Endothelial cell of umbilical vein (primary cell): ENCODE results near the gene SKAP1. TPM values are rescaled to one million over a fixed set of nuclear protein-coding genes. Genes with fewer than 3 reads are reported as not detected.

ENCODE experiments used
- BruUV-seq: library from RNA; stranded (reverse); fragments of 400-500 nt; replicated peaks from 2 replicates; lab custom pipeline; 2021; lab: Mats Ljungman, UMichigan
- CTCF ChIA-PET: fragments of 300-600, 350-600 bp; sonication (Branson Sonifier 250); formaldehyde crosslinking; loops from one replicate; lab custom pipeline; 2021; ENCODE audit warnings: antibody characterized with exemption, inconsistent platforms; lab: Charles Lee
- POLR2A ChIA-PET: fragments of 300-600, 350-600 bp; sonication (Branson Sonifier 250); formaldehyde crosslinking; loops from one replicate; lab custom pipeline; 2021; ENCODE audit warnings: antibody characterized with exemption, inconsistent platforms; lab: Charles Lee
- DNase-seq: peaks from one replicate; pipeline ENCODE4 v3.0.0-alpha.2; 2011; ENCODE audit warnings: low read depth, low spot score
- FAIRE-seq: peaks from 2 replicates; lab custom pipeline; 2011; peaks lifted over from hg19 to GRCh38; lab: Jason Lieb, UNC
- H2AFZ ChIP-seq: 2 replicates; pipeline ENCODE4 v1.6.0; 2012; ENCODE audit warnings: low read depth, low read length, control low read depth, inconsistent platforms
- H3K27ac ChIP-seq: 2 replicates; pipeline ENCODE4 v1.5.1; 2011; ENCODE audit warnings: low read depth, mild to moderate bottlenecking, control low read depth, low read length, moderate library complexity; ENCODE audit not compliant: insufficient read depth
- H3K27me3 ChIP-seq, 2 experiments: 2 replicates each; pipeline versions ENCODE4 v1.6.0 to v1.6.1; 2011; ENCODE audit warnings: low read length in 2 of 2, mixed read lengths in 1 of 2; ENCODE audit not compliant: control insufficient read depth in 2 of 2, insufficient read depth in 2 of 2
- H3K36me3 ChIP-seq, 2 experiments: 2 replicates in 1 of 2; 3 replicates in 1 of 2; pipeline ENCODE4 v1.5.1; 2011; ENCODE audit warnings: low read length in 2 of 2, mild to moderate bottlenecking in 1 of 2, moderate library complexity in 1 of 2; ENCODE audit not compliant: control insufficient read depth in 2 of 2, insufficient read depth in 2 of 2; ENCODE audit errors: extremely low read depth in 1 of 2
- H3K4me1 ChIP-seq: 3 replicates; pipeline ENCODE4 v1.5.1; 2011; ENCODE audit warnings: mild to moderate bottlenecking, low read length; ENCODE audit not compliant: control insufficient read depth, insufficient read depth; ENCODE audit errors: extremely low read depth
- H3K4me2 ChIP-seq: 2 replicates; pipeline ENCODE4 v1.6.1; 2011; ENCODE audit warnings: low read length, control low read depth, mixed read lengths; ENCODE audit not compliant: insufficient read depth
- H3K4me3 ChIP-seq, 3 experiments: fragments of 200-600 bp in 1 of 3; sonication (generic), shearing (Covaris generic) in 1 of 3; replicated peaks in 1 of 3; 2 replicates each; pipeline ENCODE4 v1.5.1; 2011 to 2016; ENCODE audit warnings: control low read depth in 3 of 3, low read length in 3 of 3, mild to moderate bottlenecking in 2 of 3, inconsistent platforms in 1 of 3, low read depth in 1 of 3, moderate library complexity in 1 of 3; ENCODE audit not compliant: insufficient read depth in 1 of 3
- H3K79me2 ChIP-seq: 2 replicates; pipeline ENCODE4 v1.6.0; 2012; ENCODE audit warnings: low read length, inconsistent platforms; ENCODE audit not compliant: control insufficient read depth, insufficient read depth
- H3K9ac ChIP-seq: replicated peaks from 2 replicates; pipeline ENCODE3; 2011; ENCODE audit warnings: low read length, control low read depth; ENCODE audit not compliant: insufficient read depth; ENCODE audit errors: extremely low read depth
- H3K9me1 ChIP-seq: replicated peaks from 3 replicates; pipeline ENCODE4 v1.6.0; 2011; ENCODE audit warnings: mild to moderate bottlenecking, low read length; ENCODE audit not compliant: control insufficient read depth, insufficient read depth; ENCODE audit errors: extremely low read depth
- H3K9me3 ChIP-seq: replicated peaks from 2 replicates; pipeline ENCODE4 v1.5.1; 2012; ENCODE audit warnings: low read length, inconsistent platforms; ENCODE audit not compliant: control insufficient read depth, insufficient read depth
- H4K20me1 ChIP-seq: replicated peaks from 2 replicates; pipeline ENCODE3; 2011; ENCODE audit warnings: mild to moderate bottlenecking, low read length; ENCODE audit not compliant: control insufficient read depth, insufficient read depth; ENCODE audit errors: extremely low read depth
- EZH2 ChIP-seq: IDR thresholded peaks from 2 replicates; pipeline ENCODE4 v1.6.1; 2012; ENCODE audit warnings: borderline replicate concordance, low read depth, mild to moderate bottlenecking, moderate library complexity, low read length, inconsistent platforms; ENCODE audit not compliant: severe bottlenecking
- FOS ChIP-seq: IDR thresholded peaks from 2 replicates; pipeline ENCODE4 v1.6.1; 2011; ENCODE audit warnings: mild to moderate bottlenecking, low read length, moderate library complexity, borderline replicate concordance; ENCODE audit not compliant: insufficient read depth
- GATA2 ChIP-seq: IDR thresholded peaks from 2 replicates; pipeline ENCODE4 v1.7.0; 2011; ENCODE audit warnings: low read depth, mild to moderate bottlenecking, moderate library complexity, mixed read lengths, low read length; ENCODE audit not compliant: insufficient read length, insufficient read depth
- JUN ChIP-seq: IDR thresholded peaks from 2 replicates; pipeline ENCODE4 v1.6.1; 2011; ENCODE audit warnings: borderline replicate concordance, low read depth; ENCODE audit not compliant: insufficient read length, insufficient read depth
- MAX ChIP-seq: IDR thresholded peaks from 2 replicates; pipeline ENCODE4 v1.6.1; 2011; ENCODE audit not compliant: insufficient read depth, insufficient read length
- MYC ChIP-seq: IDR thresholded peaks from one replicate; pipeline ENCODE4 v1.6.1; 2011; ENCODE audit warnings: mild to moderate bottlenecking, low read depth, low read length
- POLR2A ChIP-seq: IDR thresholded peaks from 2 replicates; pipeline ENCODE4 v1.6.1; 2012; ENCODE audit warnings: low read depth, mild to moderate bottlenecking, control low read depth, low read length
- POLR2AphosphoS5 ChIP-seq: IDR thresholded peaks from 2 replicates; pipeline ENCODE4 v1.6.1; 2012; ENCODE audit warnings: low read depth, mild to moderate bottlenecking, control low read depth, low read length, moderate library complexity; ENCODE audit not compliant: insufficient read depth
- dilution Hi-C: fragments of 300-500 bp; cut with MboI; formaldehyde crosslinking; loops from one replicate; pipeline ENCODE4 v1.15.0; 2019; ENCODE audit warnings: low sequenced_read_pairs; ENCODE audit not compliant: extremely low pct_ligation_motif_present
- intact Hi-C: fragments of 100-400 bp; cut with micrococcal nuclease; formaldehyde crosslinking; loops from one replicate; pipeline ENCODE4 v1.10.0; 2022
- polyA plus RNA-seq, 4 experiments: library from polyadenylated mRNA; depleted of rRNA in 3 of 4; stranded (reverse) in 3 of 4; unstranded in 1 of 4; fragments of >200 nt; gene quantifications; 2 replicates each; pipeline versions ENCODE4 v1.2.1 to v1.2.3, GENCODE V29; 2011 to 2012; ENCODE audit warnings: missing spikeins in 1 of 4
- total RNA-seq: library from RNA; stranded (reverse); gene quantifications from 2 replicates; pipeline ENCODE4 v1.2.3, GENCODE V29; 2021
- TF ChIP-seq, protein P1 (sequence below), 2 donors: IDR thresholded peaks; 1 replicate in 1 of 2; 2 replicates in 1 of 2; pipeline ENCODE4 v1.5.1; 2011; ENCODE audit warnings: low read length in 2 of 2, mild to moderate bottlenecking in 2 of 2, moderate library complexity in 2 of 2, control low read depth in 1 of 2, inconsistent platforms in 1 of 2, low read depth in 1 of 2; ENCODE audit not compliant: insufficient read depth in 1 of 2; ENCODE audit errors: extremely low read depth in 1 of 2

SKAP1 gene
- total and polyA plus RNA-seq, 2 donors (not counting 3 experiments of a cell fraction or from before 2014, with no cell fraction given) = 0.75 TPM; not detected in 1

- Histone ChIP-seq H3K9me3 (no peaks in the 10 kb centered on the region), H3K79me2 (no peaks in the 10 kb centered on the region), H3K27ac (no peak overlapping the region), H4K20me1 (no peaks in the 10 kb centered on the region), H3K36me3 (no peaks in the 10 kb centered on the region), H3K4me2 (no peak overlapping the region), H2AFZ (no peak overlapping the region), H3K27me3 (peaks cover 2 to 11% of the 10 kb centered on the region in 2 experiments), H3K4me1 (no peaks in the 10 kb centered on the region), H3K4me3 (no peak overlapping the region), H3K9ac (no peak overlapping the region), H3K9me1 (no peaks in the 10 kb centered on the region)
- no peak for DNase-seq
- dilution Hi-C loops = no loop called here
- no TSS peak for BruUV-seq
- FAIRE-seq = no peak
- TF ChIP-seq GATA2 (no peak), POLR2AphosphoS5 (no peak), POLR2A (no peak), JUN (no peak), MAX (no peak), MYC (no peak), FOS (no peak), EZH2 (no peak)
- TF ChIP-seq, protein P1, sequence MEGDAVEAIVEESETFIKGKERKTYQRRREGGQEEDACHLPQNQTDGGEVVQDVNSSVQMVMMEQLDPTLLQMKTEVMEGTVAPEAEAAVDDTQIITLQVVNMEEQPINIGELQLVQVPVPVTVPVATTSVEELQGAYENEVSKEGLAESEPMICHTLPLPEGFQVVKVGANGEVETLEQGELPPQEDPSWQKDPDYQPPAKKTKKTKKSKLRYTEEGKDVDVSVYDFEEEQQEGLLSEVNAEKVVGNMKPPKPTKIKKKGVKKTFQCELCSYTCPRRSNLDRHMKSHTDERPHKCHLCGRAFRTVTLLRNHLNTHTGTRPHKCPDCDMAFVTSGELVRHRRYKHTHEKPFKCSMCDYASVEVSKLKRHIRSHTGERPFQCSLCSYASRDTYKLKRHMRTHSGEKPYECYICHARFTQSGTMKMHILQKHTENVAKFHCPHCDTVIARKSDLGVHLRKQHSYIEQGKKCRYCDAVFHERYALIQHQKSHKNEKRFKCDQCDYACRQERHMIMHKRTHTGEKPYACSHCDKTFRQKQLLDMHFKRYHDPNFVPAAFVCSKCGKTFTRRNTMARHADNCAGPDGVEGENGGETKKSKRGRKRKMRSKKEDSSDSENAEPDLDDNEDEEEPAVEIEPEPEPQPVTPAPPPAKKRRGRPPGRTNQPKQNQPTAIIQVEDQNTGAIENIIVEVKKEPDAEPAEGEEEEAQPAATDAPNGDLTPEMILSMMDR (IDR thresholded peaks at IDR 0.05; ENCODE audit: extremely low read depth in 1 of 2, insufficient read depth in 1 of 2, low read depth in 1 of 2, low read length in 2 of 2) = no peak
- intact Hi-C loops = no loop called here
- ChIA-PET POLR2A (no interaction called here), CTCF (interaction anchor here (0.6 to 0.7 kb wide), 2 partner anchors 12 to 189 kb away, joined by 3 to 4 read pairs; no protein-coding TSS in a partner anchor)
Measured at GRCh38 chr17:48162946-48163506, 267.0 kb downstream of the SKAP1 start.
